NCI-H1417 treated with DMSO at 0.1 percent for 48 hours (cell line): ENCODE data around the gene GSTK1.
A peak's percentile ranks its signal among the peaks of the same experiment; 100 is the strongest.
"Not testable (repeated sequence)": the region's sequence is repeated elsewhere in the genome, so short reads cannot be mapped to it uniquely, and the experiment has no call there.

Experiments used
- DNase-seq: peaks from one replicate; lab custom pipeline; 2025; lab: John Stamatoyannopoulos, UW

The GSTK1 gene

DNA sequence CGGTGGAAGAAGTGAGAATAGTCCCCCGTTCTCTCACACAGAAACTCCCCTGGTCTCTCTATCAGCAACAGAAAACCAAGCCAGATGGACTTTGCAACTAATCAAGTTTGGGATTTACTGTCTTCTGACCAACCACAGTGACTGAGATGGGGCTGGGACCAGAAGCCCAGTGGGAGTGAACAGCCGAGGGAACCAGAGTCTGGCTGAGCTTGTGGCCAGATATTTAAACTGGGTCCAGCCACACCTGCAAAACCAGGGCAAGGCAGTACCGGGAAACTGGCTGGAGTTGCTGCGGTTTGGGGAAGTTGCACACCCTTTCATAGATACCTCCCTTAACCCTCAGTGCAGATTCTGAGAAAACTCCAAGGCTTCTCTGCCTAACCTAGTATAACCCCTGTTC, 6.0 kb downstream of the GSTK1 start:
- no peak for DNase-seq

DNA sequence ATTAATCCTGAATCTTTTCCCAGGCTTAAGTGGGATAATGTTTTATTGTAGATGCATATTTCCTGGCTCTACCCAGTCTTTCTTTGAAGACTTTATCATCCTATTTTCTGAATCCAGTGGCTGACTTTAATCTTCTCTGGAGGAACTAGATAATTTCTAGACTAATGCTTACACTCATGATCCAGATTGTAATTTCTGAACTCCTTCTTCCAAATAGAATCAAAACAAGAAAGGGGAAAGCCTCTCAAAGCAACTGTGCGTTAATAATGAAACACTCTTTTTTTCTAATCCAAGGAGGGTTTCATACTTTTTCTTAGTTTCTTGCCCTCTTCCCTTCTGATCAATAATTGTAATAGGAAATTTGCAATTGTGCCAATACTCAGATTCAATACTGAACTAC, 8.0 kb downstream of the GSTK1 start:
- DNase-seq, result no peak

DNA sequence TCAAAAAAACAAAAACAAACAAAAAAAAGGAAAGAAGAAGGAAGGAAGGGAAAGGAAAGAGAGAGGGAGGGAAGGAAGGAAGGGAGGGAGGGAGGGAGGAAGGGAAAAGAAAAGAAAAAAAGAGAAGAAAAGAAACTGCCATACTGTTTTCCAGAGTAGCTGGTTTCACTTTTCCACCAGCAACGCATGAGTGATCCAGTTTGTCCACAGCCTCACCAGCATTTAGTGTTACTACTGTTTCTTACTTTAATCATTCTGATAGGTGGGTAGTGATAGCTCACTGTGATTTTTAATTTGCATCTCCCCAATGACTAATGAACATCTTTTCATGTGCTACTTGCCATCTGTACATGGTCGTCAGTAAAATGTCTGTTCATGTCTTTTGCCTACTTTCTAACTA, 9.6 kb downstream of the GSTK1 start:
- DNase-seq, result no peak

DNA sequence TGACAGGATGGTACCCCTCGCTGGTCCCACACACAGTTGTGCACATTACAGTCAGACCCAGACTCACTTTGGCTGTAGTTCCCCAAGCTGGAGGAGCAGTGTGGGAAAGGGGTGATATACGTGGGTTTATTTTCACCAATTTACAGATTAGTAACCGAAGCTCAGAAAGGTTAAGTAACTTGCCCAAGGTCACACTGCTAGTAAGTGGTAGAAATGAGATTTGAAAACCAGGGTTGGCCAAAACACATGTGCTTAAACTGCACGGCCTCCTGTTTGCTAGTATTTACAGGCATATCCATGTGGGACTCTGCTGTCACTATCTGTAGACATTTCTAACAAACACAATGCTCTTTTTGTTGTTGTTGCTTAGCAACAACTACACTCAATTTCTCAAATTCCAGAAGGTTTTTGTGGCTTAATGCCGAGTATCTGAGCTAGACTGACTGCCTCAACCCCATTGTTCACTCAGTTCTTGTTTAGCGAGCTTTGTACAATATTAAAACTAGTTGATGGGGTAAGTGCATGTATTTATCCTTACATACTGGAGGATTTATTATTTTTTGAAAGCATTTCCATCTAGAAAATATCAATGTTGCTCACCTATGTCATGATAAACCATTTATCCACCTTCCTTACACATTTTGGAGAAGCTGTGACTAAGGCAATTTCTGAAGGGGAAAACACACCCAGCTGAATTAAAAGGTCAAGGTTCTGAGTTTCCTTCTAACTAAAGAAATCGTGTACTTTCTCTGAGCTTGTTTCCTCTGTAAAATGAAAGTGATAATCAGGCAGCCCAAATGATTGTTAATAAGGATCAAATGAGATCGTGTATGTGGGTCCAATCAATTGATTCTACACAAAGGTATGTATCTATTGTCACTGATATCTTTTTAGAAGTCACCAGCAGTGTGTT, 16.2 kb downstream of the GSTK1 start:
- DNase-seq, result no peak

DNA sequence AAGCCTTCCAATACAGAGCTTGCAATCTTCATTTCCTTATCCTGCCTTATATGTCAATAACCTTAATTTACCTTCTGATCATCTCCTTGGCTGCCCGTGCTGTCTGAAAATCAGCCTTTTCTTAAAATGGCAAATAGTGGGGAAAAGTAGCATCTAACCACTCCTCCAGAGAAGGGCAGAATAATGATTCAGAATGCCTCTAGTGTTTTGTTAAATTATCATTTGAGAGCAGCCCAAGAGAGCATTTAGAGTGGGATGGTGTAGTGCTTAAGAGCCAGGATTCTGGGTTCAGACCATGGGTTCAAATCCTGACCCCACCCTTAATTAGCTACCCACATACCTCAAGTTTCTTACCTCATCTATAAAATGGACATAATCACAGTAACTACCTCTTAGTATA, 16.9 kb downstream of the GSTK1 start:
- no peak for DNase-seq

DNA sequence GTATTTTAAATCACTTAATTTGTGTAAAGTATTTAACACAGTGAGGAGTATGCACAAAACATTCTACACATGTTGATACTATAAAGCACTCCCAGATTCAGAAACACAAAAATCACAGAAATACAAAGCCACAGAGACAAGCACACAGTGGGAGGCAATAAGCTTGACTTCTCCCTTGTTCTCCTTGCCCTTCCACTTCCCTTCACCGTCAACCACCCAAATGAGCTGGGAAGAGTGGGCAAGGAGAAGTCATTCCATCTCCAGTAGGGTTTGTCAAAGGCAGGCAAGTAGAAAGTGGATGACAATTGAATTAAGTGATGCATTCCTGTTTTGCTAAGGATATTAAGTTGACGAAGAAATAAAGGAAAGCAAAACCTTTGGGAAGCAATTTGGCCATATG, 17.3 kb downstream of the GSTK1 start:
- DNase-seq, result no peak

DNA sequence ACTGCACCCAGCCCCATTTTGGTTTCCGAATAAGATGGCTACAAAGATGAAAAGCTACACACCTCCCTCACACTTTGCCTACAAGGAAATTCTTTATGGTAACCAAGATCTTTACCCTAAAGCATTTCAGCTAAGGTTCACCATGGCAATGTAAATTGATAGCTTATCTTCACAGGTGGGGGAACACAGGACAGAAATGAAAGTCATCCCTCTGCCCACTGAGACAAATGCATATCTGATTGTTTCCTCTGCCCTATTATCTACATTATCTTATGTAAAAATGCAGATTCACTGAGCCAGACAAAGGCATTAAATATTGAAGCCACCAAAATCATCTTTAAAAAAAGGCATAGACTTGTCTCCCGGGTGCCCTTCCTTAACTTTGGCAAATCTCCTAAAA, 18.3 kb downstream of the GSTK1 start:
- DNase-seq, result no peak

DNA sequence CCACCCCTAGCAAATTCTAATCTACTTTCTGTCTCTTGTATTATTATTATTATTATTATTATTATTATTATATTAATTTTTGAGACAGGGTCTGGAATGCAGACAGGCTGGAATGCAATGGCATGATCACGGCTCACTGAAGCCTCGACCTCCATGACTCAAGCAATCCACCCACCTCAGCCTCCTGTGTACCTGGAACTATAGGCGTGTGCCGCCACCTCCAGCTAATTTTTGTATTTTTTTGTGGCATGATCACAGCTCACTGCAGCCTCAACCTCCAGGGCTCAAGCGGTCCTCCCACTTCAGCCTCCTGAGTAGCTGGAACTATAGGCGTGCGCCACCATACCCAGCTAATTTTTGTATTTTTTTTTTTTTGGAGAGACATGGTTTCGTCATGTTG, 18.9 kb downstream of the GSTK1 start:
- DNase-seq, result no peak

DNA sequence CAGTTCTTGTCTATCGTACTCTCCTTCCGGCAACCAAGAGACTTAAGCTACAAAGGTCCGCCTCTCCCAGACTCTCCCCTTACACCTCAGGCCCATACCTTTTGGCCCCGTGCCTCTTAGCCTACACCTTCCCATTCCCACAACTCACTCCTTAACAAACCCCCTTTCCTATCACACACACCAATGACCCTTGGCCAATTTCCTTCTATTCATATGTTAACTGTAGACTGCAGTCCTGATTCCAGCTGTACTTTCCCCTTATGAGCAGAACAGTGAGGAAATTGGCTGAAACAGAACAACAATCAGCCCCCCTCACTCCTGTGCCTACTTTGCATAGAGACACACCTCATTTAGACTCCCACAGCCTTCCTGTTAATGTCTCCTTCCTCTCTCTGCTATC, 20.1 kb downstream of the GSTK1 start:
- no peak for DNase-seq

DNA sequence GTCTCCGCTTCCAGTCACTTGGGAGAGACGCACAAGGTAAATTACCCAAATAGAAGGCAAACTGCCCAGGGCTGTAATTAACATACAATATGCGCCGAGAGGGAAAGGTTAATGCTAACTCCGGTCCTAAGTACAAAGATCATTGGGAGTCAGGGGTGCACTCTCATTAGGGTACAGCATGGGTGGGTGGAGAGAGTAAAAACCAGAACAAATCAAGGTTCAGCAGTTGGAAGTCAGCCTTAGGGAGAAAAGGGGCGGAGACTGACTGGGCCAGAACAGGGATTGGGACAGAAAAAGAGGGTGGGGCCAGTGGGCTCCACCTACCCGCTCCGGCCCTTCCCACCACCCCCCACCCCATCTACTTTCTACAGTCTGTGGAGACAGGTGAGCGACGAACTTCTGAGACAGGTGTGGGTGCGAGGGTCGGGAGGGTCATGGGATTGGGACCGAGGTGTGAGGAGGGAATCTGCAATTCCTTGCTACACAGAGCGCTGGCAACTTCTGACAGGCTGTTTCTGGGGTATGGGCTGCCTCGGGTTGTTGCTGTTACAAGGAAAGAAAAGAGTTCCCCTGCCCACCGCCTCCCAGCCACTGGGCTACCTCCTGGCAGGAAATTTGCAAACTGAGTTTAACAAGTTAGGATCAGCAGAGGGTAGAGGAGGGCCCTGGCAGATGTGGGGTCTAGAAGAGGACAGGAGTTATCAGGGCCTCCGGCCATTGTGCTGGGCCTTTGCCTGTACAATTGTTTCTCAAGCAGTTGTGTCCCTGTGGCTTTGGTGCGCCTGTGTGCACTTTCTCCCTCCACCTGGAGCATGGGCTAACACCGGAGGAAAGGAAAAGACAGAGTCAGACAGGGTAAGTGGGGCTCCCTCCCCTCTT, 21.6 kb downstream of the GSTK1 start, which contains the start of gene TMEM139:
Gene TMEM139 (plus strand): TSS at position 368 of the 879 bp plus-strand sequence. CDS start 1,000 bp downstream, outside the sequence.
- no peak for DNase-seq

DNA sequence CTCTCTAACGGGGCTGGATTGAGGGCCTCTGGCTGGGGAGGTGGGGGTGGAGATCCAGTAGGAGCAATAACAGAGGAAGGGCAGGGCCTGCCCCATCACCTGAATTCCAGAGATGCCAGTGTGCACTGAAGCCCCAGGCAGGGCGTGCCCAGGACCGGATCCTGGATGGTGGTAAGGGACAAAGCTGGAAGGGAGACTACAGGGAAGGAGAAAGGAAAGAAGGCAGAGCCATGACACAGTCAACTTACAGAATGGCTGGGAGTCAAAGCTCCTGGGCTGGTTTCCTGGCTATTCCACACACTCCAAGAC, 22.2 kb downstream of the GSTK1 start:
- DNase-seq, result no peak

DNA sequence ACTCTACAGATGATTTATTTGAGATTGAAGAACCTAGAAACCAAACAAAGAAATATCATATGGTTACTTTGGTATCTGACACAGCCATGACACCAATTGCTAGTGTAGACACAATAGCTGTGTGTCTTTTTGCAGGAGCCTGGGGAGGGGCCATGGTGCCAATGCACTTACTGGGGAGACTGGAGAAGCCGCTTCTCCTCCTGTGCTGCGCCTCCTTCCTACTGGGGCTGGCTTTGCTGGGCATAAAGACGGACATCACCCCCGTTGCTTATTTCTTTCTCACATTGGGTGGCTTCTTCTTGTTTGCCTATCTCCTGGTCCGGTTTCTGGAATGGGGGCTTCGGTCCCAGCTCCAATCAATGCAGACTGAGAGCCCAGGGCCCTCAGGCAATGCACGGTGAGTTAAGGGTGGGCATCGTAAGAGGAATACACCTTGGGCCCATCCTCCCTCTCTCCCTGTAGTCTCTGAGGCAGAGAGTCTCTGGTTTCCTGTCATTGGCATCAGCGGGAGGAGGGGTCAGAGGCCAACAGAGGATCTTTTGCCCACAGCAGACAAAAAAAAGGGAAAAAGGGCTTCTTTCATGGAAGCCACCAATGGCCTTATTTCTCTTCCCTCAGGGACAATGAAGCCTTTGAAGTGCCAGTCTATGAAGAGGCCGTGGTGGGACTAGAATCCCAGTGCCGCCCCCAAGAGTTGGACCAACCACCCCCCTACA, 22.7 kb downstream of the GSTK1 start:
- no peak for DNase-seq

DNA sequence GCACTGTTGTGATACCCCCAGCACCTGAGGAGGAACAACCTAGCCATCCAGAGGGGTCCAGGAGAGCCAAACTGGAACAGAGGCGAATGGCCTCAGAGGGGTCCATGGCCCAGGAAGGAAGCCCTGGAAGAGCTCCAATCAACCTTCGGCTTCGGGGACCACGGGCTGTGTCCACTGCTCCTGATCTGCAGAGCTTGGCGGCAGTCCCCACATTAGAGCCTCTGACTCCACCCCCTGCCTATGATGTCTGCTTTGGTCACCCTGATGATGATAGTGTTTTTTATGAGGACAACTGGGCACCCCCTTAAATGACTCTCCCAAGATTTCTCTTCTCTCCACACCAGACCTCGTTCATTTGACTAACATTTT, 23.3 kb downstream of the GSTK1 start:
- DNase-seq, result no peak

DNA sequence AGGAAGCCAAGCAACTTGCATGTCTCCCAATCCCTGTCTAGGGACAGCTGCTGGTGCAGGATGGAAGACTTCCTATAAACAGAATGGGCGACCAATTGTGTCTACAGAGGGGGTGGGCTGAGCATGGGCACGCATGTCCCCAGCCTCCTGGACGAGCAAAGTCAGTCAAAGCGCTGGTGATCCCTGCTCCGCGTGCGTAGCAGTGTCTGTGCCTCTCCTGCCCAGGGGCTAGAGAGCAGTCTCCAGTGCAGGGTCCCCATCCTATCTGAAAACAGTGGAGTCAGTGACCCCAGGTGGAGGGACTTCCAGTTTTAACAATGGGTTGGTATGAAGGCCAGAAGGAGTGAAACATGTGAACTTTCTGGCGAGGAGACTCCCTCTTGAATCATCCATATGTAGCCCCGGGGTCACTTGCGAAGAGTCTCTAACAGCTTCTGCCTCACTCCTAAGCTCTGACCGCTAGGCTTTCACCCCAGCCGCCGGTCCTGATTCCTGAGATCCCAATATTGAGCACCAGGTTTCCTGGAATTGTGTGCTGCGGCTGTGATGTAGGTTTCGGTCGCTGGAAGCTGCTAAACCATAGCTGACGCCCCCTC, 24.2 kb downstream of the GSTK1 start:
- no peak for DNase-seq

DNA sequence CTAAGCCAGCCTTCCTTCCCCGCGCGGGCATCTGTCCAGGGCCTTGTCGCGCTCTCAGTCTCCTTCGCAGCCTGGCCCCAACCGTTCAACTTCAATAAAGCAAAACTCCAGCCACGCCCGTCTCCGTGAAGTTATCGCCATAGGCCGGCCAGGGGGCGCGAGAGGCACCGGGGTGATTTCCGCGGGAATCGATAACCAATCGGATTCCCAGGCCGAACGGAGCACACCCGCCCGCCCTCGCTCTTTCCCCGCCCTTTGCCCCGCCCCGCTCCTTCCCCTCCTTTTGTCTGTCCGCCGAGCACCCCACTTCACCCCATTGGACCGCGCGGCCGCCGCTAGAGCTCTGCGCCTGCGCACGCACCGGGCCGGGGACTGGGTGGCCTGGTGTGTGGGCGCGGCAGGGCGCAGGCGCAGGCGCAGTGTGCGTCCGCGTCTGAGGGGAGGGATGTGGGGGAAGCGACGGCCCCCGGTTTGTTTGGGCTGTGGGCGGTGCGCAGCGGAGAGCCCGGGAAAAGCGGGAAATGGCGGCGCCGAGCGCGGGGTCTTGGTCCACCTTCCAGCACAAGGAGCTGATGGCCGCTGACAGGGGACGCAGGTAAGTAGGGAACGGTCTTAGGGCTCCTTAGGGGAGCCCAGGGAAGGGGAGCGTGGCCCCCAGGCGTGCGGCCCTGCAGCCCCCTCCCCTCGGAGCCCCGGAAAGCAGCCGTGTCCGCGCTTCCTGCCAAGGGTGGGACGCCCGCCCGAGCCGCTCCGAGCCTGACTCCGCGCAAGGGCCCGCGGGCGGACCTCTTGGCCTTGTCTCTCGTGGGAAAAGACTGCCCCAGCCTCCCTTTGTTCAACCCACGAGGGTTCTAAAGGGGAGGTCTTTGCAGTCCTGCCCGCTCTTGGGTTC, 24.9 kb downstream of the GSTK1 start, which contains the start of gene CASP2:
Gene CASP2 (plus strand): TSS at position 417 of the 892 bp plus-strand sequence. CDS start 105 bp downstream, at position 522.
- DNase-seq, result peak; percentile 80

DNA sequence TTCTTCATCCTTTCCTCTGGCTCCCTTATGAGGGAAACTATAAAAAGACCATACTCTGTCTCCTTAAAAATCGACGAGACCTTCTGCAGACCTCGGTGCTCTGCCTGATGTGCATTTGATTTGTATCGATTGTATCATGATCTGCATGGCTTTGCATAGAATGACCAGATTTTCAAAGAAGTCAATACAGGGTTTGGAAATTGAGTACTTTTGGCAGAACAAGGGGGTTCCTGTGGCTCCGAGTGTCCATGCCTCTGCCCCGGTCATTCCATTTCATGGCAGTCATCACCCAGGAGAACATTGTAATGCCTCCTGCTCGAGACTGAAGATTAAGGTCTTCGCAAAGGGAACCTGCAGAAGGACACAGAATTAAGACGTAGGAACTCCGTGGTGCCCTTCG, 25.6 kb downstream of the GSTK1 start:
- no peak for DNase-seq

DNA sequence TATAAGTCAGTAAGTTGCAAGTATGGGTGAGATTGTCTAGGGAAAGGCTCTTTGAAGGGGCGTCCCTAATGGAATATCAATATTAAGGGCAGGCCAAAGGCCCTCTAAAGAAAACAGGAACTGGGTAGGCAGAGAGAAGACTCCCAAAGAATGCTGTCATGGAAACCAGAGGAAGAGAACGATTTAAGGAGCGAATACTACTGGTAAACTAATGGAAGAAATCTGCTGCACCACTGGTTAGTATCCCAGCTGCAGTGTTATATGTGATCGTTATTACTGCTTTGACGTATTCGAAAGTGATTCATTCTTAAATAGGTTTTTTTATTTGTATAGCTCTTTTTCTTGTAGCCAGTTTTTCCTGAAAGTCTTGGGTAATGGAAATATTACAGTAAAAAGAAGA, 26.2 kb downstream of the GSTK1 start:
- no peak for DNase-seq

DNA sequence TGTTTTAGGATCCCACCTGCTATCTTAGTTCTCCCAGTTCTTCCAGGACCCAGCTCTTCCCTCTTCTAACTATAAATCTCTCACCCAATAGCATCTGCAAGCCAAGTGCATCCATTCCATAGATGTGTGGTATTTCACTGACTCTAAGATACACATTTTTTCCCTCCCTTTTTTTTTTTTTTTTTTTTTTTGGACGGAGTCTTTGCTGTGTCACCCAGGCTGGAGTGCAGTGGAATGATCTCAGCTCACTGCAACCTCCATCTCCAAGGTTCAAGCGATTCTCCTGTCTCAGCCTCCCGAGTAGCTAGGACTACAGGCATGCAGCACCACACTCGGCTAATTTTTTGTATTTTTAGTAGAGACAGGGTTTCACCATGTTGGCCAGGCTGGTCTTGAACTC, 26.6 kb downstream of the GSTK1 start:
- DNase-seq, result not testable (repeated sequence)

DNA sequence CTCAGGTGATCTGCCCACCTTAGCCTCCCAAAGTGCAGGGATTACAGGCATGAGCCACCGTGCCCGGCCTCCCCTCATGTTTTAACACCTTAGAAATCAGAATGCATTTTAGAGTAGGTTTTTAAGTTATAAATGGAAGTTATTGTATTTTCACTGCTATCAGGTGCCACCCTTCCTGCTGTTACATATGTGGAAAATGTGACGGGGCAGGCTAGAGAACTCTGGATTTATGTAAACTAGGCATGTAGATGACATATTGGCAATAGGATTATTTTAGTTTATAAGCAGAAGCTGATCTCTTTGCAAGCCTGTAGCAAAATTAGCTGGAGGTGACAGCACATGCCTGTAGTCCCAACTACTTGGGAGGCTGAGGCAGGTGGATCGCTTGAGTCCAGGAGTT, 27.1 kb downstream of the GSTK1 start:
- no peak for DNase-seq

DNA sequence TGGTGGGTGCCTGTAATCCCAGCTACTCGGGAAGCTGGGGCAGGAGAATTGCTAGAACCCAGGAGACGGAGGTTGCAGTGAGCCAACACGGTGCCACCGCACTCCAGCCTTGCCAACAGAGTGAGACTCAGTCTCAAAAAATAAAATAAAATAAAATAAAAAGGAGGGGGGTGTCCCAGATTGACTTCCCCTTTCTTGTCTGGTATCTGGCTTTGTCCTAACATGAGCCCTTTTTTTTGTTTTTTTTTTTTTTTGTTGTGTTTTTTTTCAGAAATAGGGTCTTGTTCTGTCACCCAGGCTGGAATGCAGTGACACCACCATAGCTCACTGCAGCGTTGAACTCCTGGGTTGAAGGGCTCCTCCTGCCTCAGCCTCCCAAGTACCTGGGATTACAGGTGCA, 29.6 kb downstream of the GSTK1 start:
- DNase-seq, result no peak

DNA sequence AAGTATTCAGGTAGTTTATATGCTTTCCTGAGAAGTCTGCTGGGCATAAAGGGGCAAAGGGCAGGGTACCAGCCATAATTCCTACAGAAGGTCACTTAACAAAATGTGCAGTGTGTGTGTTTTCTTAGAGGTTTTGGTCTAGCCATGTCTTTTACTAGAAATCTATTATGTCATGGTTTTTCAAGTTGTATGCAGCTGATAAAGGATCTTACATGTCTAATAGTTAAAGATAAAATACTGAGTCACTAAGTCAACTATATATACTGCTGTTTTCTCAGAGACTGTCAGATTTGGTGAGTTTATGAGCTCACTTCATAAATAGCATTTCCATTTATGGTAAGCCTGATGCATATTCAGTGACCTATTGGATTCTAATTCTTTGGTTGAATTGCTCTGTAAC, 32.6 kb downstream of the GSTK1 start:
- no peak for DNase-seq
